Tibial nerve (tissue), 4 donors: Measurements from ENCODE around the gene NRXN3. TPM values are rescaled to one million over a fixed set of nuclear protein-coding genes. Genes with fewer than 3 reads are reported as not detected.

Experiments
- DNase-seq, 2 donors: peaks; one replicate each; pipeline ENCODE4 v3.0.0-alpha.2; 2019; ENCODE audit warnings: low spot score in 2 of 2
- H3K27ac ChIP-seq, 4 donors: fragments of 200-600 bp; sonication (generic) in 3 of 4; one replicate each; pipeline ENCODE4 v1.5.1; 2017 to 2019; ENCODE audit warnings: mild to moderate bottlenecking in 1 of 4
- H3K27me3 ChIP-seq, 2 donors: fragments of 200-600 bp; sonication (generic) in 1 of 2; one replicate each; pipeline versions ENCODE4 v1.5.1 to v1.6.0; 2017 to 2019
- H3K36me3 ChIP-seq, 3 donors: fragments of 200-600 bp; sonication (generic); one replicate each; pipeline ENCODE4 v1.5.1; 2018 to 2019
- H3K4me1 ChIP-seq, 4 donors: fragments of 200-600 bp; sonication (generic) in 3 of 4; one replicate each; pipeline ENCODE4 v1.5.1; 2017 to 2019
- H3K4me3 ChIP-seq, 4 donors: fragments of 200-600 bp; sonication (generic) in 3 of 4; one replicate each; pipeline ENCODE4 v1.5.1; 2017 to 2019; ENCODE audit warnings: mild to moderate bottlenecking in 1 of 4, moderate library complexity in 1 of 4
- H3K9me3 ChIP-seq, 4 donors: fragments of 200-600 bp; sonication (generic) in 3 of 4; one replicate each; pipeline ENCODE4 v1.5.1; 2017 to 2019
- EP300 ChIP-seq, 2 donors: sonication (generic); formaldehyde crosslinking; IDR thresholded peaks; one replicate each; pipeline ENCODE4 v1.6.1; 2017; ENCODE audit warnings: antibody characterized with exemption in 2 of 2, mild to moderate bottlenecking in 1 of 2
- POLR2A ChIP-seq, 2 donors: fragments of 450-650 bp; IDR thresholded peaks; one replicate each; pipeline ENCODE4 v1.6.1; 2017; ENCODE audit warnings: antibody characterized with exemption in 2 of 2, mild to moderate bottlenecking in 2 of 2, moderate library complexity in 2 of 2
- WGBS, 2 donors: methylation state at CpG; one replicate each; pipeline ENCODE4 v1.1.5; 2018; 5-methylcytosine and 5-hydroxymethylcytosine counted together
- total RNA-seq, 4 donors: library from RNA; depleted of rRNA; stranded (reverse); fragments of >200 nt; gene quantifications; one replicate each; pipeline ENCODE4 v1.1.0, GENCODE V29; 2016
- TF ChIP-seq, protein P1 (sequence below), 5 experiments: fragments of 200-600 bp in 3 of 5; fragments of 450-650 bp in 2 of 5; sonication (generic) in 3 of 5; IDR thresholded peaks; one replicate each; pipeline ENCODE4 v1.5.1; 2016 to 2019; ENCODE audit warnings: antibody characterized with exemption in 5 of 5, mild to moderate bottlenecking in 3 of 5, moderate library complexity in 2 of 5

Gene NRXN3
- total RNA-seq, 4 donors from 2014 or later: 16.7 to 52.2 (median 19.7) TPM

DNA sequence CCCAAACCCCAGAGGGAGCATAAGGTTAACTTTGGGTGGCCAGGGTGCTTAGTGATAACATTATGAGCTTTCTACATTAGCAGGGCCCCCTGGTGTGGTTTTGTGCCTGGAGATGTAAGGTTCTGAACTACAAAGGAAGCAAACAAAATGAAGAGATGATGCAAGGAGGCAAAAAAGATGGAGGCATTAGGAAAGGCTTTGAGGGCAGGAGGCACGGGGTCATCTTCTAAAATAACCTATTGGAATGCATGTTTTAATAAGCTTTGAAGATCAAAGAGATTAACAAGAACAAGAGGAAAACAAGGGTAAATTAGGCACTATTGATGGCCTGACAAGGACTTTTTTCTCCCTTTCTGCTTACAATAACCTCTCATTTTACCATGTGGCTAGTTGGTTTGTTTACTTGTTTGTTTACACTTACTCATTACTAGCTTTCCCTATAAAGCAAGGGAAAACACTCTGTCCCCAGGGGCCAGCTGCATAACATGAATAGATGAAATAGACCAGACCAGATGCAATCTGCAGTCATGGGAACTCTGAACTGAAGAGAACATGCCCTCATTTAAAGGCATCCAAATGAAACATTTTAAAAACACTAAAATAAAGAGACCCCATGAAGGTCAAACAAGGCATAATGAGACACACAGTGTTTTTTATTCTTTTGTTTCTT, 1650.8 kb downstream of the NRXN3 start:
- Histone ChIP-seq H3K36me3 (no peaks in the 10 kb centered on the region), H3K27me3 (no peaks in the 10 kb centered on the region), H3K27ac (peak overlapping the region in 1 of 4 donors; percentile 8), H3K4me3 (no peak overlapping the region), H3K4me1 (peaks cover 0 to 12% (median 1%) of the 10 kb centered on the region in 4 donors), H3K9me3 (no peaks in the 10 kb centered on the region)
- no peak for DNase-seq
- 31 to 45% methylated on average over 1 of the region's 1 CpG for WGBS, 2 donors
- TF ChIP-seq, protein P1, sequence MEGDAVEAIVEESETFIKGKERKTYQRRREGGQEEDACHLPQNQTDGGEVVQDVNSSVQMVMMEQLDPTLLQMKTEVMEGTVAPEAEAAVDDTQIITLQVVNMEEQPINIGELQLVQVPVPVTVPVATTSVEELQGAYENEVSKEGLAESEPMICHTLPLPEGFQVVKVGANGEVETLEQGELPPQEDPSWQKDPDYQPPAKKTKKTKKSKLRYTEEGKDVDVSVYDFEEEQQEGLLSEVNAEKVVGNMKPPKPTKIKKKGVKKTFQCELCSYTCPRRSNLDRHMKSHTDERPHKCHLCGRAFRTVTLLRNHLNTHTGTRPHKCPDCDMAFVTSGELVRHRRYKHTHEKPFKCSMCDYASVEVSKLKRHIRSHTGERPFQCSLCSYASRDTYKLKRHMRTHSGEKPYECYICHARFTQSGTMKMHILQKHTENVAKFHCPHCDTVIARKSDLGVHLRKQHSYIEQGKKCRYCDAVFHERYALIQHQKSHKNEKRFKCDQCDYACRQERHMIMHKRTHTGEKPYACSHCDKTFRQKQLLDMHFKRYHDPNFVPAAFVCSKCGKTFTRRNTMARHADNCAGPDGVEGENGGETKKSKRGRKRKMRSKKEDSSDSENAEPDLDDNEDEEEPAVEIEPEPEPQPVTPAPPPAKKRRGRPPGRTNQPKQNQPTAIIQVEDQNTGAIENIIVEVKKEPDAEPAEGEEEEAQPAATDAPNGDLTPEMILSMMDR (IDR thresholded peaks at IDR 0.05): no peak
- TF ChIP-seq POLR2A (IDR thresholded peaks at IDR 0.05) (no peak), EP300 (IDR thresholded peaks at IDR 0.05) (no peak)

DNA sequence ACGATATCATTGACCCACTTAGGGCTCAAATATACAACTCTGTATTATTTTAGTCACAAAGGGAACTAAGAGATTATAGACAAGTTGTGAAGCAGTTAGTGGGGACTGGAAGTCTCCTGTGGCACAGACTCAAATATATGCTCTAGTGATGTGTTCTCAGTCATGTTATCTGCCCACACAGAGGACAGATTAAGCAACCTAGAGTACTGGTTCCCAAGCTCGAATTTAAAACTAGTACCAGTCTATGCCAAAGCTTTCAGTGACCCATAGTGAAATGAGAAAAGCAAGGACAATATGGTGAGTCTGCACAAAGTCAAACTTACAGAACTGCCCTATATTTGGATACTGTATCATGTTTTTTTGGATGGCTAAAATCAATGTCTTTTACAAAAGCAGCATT, 1651.9 kb downstream of the NRXN3 start:
- Histone ChIP-seq H3K9me3 (no peaks in the 10 kb centered on the region), H3K4me3 (no peak overlapping the region), H3K36me3 (no peaks in the 10 kb centered on the region), H3K27ac (peak overlapping the region in 2 of 4 donors; percentile 26 to 63), H3K27me3 (no peaks in the 10 kb centered on the region), H3K4me1 (peaks cover 0 to 13% (median 3%) of the 10 kb centered on the region in 4 donors)
- DNase-seq: no peak
- 63 to 75% methylated on average over 2 of the region's 2 CpGs for WGBS, 2 donors
- TF ChIP-seq, protein P1 (IDR thresholded peaks at IDR 0.05): no peak
- TF ChIP-seq POLR2A (IDR thresholded peaks at IDR 0.05) (no peak), EP300 (IDR thresholded peaks at IDR 0.05) (no peak)

DNA sequence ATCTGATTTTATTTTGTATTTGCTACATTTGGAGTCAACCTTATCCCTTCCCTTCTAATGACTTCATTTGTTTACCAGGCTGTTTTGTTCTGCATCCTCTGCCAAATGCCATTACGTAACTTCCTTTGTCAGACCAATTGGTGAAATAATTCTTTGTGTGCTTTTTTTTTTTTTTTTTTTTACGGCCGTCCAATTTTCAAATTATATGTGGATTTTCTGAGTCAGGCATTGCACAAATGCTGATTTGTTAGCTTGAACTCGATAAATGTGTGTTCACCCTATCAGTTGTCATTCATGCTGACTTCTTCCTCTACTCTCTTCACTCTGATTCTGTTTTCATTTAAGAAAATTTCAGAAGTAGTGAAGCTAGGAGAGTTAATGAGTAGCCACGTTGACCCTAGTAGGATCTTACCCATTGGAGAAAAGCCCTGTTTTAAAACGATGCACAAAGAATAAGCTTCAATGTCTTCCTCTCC, 1654.9 kb downstream of the NRXN3 start:
- Histone ChIP-seq H3K36me3 (no peaks in the 10 kb centered on the region), H3K9me3 (no peaks in the 10 kb centered on the region), H3K27ac (peak overlapping the region; percentile 51 to 91 (median 73)), H3K4me3 (no peak overlapping the region), H3K27me3 (no peaks in the 10 kb centered on the region), H3K4me1 (peaks cover 0 to 13% (median 3%) of the 10 kb centered on the region in 4 donors)
- TF ChIP-seq EP300 (IDR thresholded peaks at IDR 0.05) (peak; percentile 72 to 73), POLR2A (IDR thresholded peaks at IDR 0.05) (no peak)
- TF ChIP-seq, protein P1 (IDR thresholded peaks at IDR 0.05): no peak
- WGBS, 2 donors: 21 to 23% methylated on average over 6 of the region's 6 CpGs
- DNase-seq: peak in 1 of 2 donors; percentile 59

DNA sequence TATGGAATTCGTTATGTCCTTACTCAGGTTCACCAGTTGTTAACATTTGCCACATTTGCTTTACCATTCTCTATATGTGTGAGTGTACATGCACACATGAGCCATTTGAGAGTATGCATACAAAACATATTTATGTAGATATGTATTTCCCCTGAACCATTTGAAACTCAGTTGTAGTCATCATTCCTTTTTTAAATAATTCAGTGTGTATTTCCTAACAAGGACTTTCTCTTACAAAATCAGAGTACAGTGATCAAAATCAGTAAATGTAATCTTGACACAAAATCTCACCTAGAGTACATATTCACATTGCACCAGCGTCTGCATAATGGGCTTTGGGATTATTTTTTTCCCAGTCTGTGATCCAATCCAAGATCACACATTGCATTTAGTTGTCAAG, 1656.2 kb downstream of the NRXN3 start:
- DNase-seq: no peak
- H3K9me3 ChIP-seq: no peaks in the 10 kb centered on the region
- peak overlapping the region; percentile 49 to 91 (median 73) for H3K27ac ChIP-seq
- H3K4me1 ChIP-seq: peaks cover 0 to 13% (median 3%) of the 10 kb centered on the region in 4 donors
- no peak for TF ChIP-seq POLR2A (IDR thresholded peaks at IDR 0.05)
- no peak for TF ChIP-seq EP300 (IDR thresholded peaks at IDR 0.05)
- TF ChIP-seq, protein P1 (IDR thresholded peaks at IDR 0.05): no peak
- 86 to 91% methylated on average over 2 of the region's 2 CpGs for WGBS, 2 donors
- no peaks in the 10 kb centered on the region for H3K36me3 ChIP-seq
- H3K27me3 ChIP-seq: no peaks in the 10 kb centered on the region
- H3K4me3 ChIP-seq: no peak overlapping the region

DNA sequence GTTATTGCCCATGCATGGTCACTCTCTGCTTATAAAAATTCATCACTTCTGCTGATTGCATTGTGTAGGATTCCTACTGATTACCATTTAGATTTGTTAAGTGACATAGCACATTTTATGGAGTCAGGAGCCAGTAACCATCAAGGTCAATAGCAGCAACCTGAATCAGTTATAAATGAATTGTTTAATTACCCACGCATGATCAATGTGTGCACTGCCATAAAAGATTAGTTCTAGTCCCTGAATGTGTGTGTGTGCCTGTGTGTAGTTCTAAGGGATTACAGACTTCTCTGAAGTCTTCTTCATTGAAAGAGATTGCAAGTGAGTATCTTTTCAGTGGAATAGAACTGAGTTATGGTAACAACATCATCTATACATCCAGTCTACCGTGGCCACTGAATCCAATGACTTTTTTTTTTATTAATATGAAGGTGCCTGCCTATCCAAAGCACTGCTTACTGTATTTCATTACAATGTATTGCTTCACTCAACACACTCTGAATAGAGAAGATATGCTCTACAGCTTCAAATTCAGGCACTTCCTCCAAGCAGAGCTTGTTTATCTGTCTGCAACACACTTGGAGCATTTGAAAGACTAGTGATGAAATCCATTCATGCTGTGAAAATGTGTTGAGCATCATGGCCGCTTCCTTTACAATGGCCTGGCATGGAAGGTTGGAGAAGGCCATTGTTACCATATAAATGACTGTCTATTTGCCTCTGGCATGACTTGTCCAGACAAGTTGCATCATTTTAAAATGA, 1659.4 kb downstream of the NRXN3 start:
- TF ChIP-seq, protein P1 (IDR thresholded peaks at IDR 0.05): no peak
- TF ChIP-seq EP300 (IDR thresholded peaks at IDR 0.05) (no peak), POLR2A (IDR thresholded peaks at IDR 0.05) (no peak)
- DNase-seq: no peak
- 92 to 95% methylated on average over 3 of the region's 3 CpGs for WGBS, 2 donors

More for the DNA sequence above, 1659.4 kb downstream of the NRXN3 start:
- Histone ChIP-seq H3K27ac (no peak overlapping the region), H3K27me3 (no peaks in the 10 kb centered on the region), H3K9me3 (no peaks in the 10 kb centered on the region), H3K4me3 (no peak overlapping the region), H3K4me1 (peaks cover 0 to 10% (median 4%) of the 10 kb centered on the region in 4 donors), H3K36me3 (no peaks in the 10 kb centered on the region)
